Measurements from ENCODE around the gene TPP1. TPM values are rescaled to one million over a fixed set of nuclear protein-coding genes. Genes with fewer than 3 reads are reported as not detected.

The TPP1 gene
- total RNA-seq, 4 donors from 2014 or later = 15.4 to 34.9 (median 27.8) TPM

DNA sequence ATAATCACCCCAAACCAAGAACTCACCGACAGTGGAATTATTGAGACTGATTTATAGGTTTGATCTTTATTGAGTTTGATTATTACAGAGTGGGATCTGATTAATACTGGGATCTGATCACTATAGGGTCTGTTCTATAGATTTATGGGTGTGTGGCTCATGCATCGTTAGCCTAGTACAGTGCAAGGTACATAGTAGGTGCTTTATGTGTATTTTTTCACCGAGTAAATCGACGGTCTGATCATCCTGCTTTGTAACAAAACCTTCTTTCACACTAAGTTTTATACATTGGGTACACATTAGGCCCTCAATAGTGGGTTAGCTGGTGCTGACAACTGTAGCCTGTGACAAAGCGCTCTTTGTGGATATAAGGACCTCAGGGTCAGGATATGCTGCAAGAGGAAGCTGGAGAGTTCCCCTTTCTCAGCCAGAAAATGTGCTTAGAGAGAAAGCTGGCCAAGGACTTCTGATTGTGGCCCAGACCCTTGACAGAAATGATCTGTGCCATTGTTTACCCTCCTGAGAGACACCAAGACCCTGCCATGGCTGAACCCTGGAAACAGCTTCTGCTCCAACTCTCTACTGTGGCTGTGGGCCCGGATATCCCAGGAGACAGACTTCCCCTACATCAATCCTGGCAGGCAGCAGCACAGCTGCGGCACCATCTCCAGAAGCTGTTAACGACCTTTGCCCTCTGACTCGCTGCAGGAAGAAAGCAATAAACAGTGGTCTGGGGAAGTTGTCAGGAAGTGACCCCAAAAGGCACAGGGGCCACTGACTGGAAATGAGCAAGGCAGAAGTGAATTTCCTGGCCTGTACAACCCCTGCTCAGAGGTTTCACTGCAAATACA lies 16.1 kb upstream of the TPP1 start:
- no peak for DNase-seq
- no peak for TF ChIP-seq POLR2A (IDR thresholded peaks at IDR 0.05)
- TF ChIP-seq, protein P1, sequence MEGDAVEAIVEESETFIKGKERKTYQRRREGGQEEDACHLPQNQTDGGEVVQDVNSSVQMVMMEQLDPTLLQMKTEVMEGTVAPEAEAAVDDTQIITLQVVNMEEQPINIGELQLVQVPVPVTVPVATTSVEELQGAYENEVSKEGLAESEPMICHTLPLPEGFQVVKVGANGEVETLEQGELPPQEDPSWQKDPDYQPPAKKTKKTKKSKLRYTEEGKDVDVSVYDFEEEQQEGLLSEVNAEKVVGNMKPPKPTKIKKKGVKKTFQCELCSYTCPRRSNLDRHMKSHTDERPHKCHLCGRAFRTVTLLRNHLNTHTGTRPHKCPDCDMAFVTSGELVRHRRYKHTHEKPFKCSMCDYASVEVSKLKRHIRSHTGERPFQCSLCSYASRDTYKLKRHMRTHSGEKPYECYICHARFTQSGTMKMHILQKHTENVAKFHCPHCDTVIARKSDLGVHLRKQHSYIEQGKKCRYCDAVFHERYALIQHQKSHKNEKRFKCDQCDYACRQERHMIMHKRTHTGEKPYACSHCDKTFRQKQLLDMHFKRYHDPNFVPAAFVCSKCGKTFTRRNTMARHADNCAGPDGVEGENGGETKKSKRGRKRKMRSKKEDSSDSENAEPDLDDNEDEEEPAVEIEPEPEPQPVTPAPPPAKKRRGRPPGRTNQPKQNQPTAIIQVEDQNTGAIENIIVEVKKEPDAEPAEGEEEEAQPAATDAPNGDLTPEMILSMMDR (IDR thresholded peaks at IDR 0.05) = no peak
- WGBS, 2 donors = 54 to 64% methylated on average over 9 to 10 of the region's 10 CpGs

GRCh38 chr11:6634534-6634933 lies 15.3 kb upstream of the TPP1 start:
- no peak overlapping the region for H3K4me3 ChIP-seq
- H3K4me1 ChIP-seq = peaks cover 8 to 68% (median 20%) of the 10 kb centered on the region in 3 donors
- TF ChIP-seq, protein P1 (IDR thresholded peaks at IDR 0.05) = no peak
- TF ChIP-seq POLR2A (IDR thresholded peaks at IDR 0.05) = no peak
- H3K9me3 ChIP-seq = no peaks in the 10 kb centered on the region
- 36 to 54% methylated on average over 1 of the region's 1 CpG for WGBS, 2 donors
- intact Hi-C loops (cut with DNase I) = no loop called here
- DNase-seq = no peak
- H3K36me3 ChIP-seq = peaks cover 0 to 35% (median 0%) of the 10 kb centered on the region in 3 donors
- H3K27me3 ChIP-seq = peaks cover 0 to 26% (median 0%) of the 10 kb centered on the region in 4 donors
- H3K27ac ChIP-seq = peak overlapping the region in 1 of 4 donors; percentile 61

More for the DNA sequence above, 16.1 kb upstream of the TPP1 start:
- peaks cover 8 to 62% (median 20%) of the 10 kb centered on the region in 3 donors for H3K4me1 ChIP-seq
- intact Hi-C loops (cut with DNase I) = no loop called here
- peak overlapping the region in 3 of 4 donors; percentile 61 to 72 (median 63) for H3K27ac ChIP-seq
- H3K9me3 ChIP-seq = no peaks in the 10 kb centered on the region
- peaks cover 0 to 35% (median 0%) of the 10 kb centered on the region in 3 donors for H3K36me3 ChIP-seq
- H3K4me3 ChIP-seq = no peak overlapping the region
- peaks cover 0 to 18% (median 0%) of the 10 kb centered on the region in 4 donors for H3K27me3 ChIP-seq

GRCh38 chr11:6633422-6634408 lies 14.5 kb upstream of the TPP1 start:
- Histone ChIP-seq H3K4me1 (peaks cover 8 to 62% (median 20%) of the 10 kb centered on the region in 3 donors), H3K36me3 (peaks cover 0 to 41% (median 0%) of the 10 kb centered on the region in 3 donors), H3K27me3 (peaks cover 0 to 34% (median 0%) of the 10 kb centered on the region in 4 donors), H3K9me3 (no peaks in the 10 kb centered on the region), H3K27ac (no peak overlapping the region), H3K4me3 (no peak overlapping the region)
- DNase-seq = no peak
- TF ChIP-seq, protein P1 (IDR thresholded peaks at IDR 0.05) = no peak
- TF ChIP-seq POLR2A (IDR thresholded peaks at IDR 0.05) = no peak
- WGBS, 2 donors = 86 to 90% methylated on average over 8 to 12 of the region's 16 CpGs
- intact Hi-C loops (cut with DNase I) = no loop called here

GRCh38 chr11:6632116-6633073 lies 13.2 kb upstream of the TPP1 start:
- 84 to 87% methylated on average over 8 to 12 of the region's 29 CpGs for WGBS, 2 donors
- Histone ChIP-seq H3K4me3 (no peak overlapping the region), H3K27me3 (peaks cover 0 to 34% (median 0%) of the 10 kb centered on the region in 4 donors), H3K36me3 (peaks cover 0 to 47% (median 0%) of the 10 kb centered on the region in 3 donors), H3K9me3 (no peaks in the 10 kb centered on the region), H3K4me1 (peaks cover 8 to 50% (median 10%) of the 10 kb centered on the region in 3 donors), H3K27ac (no peak overlapping the region)
- TF ChIP-seq, protein P1 (IDR thresholded peaks at IDR 0.05) = no peak
- TF ChIP-seq POLR2A (IDR thresholded peaks at IDR 0.05) = no peak
- intact Hi-C loops (cut with DNase I) = no loop called here
- DNase-seq = no peak
